Trophoblast cell (in vitro differentiated cells and primary cell): ENCODE results near the gene TOR4A.

ENCODE experiments used
- DNase-seq, 2 donors: peaks; one replicate each; pipeline ENCODE4 v3.0.0-alpha.2; 2016
- H2AFZ ChIP-seq: 2 replicates; pipeline ENCODE4 v1.6.1; 2013; ENCODE audit warnings: low read length, moderate library complexity, mild to moderate bottlenecking; ENCODE audit not compliant: insufficient read depth, poor library complexity
- H2AK5ac ChIP-seq: 2 replicates; pipeline ENCODE4 v1.6.1; 2013; ENCODE audit warnings: mild to moderate bottlenecking, low read length
- H2BK120ac ChIP-seq: 2 replicates; pipeline ENCODE4 v1.6.1; 2013; ENCODE audit warnings: low read length, mild to moderate bottlenecking, moderate library complexity; ENCODE audit not compliant: insufficient read depth, poor library complexity
- H2BK12ac ChIP-seq: 2 replicates; pipeline ENCODE4 v1.6.1; 2013; ENCODE audit warnings: mild to moderate bottlenecking, low read length, moderate library complexity
- H2BK5ac ChIP-seq: 2 replicates; pipeline ENCODE4 v1.6.1; 2013; ENCODE audit warnings: low read length, low read depth, moderate library complexity, mild to moderate bottlenecking; ENCODE audit not compliant: poor library complexity
- H3K14ac ChIP-seq: 2 replicates; pipeline ENCODE4 v1.6.1; 2013; ENCODE audit warnings: mild to moderate bottlenecking, low read length
- H3K18ac ChIP-seq: 2 replicates; pipeline ENCODE4 v1.6.1; 2013; ENCODE audit warnings: mild to moderate bottlenecking, low read length
- H3K23ac ChIP-seq: 2 replicates; pipeline ENCODE4 v1.6.1; 2013; ENCODE audit warnings: low read length
- H3K27ac ChIP-seq: 2 replicates; pipeline ENCODE4 v1.5.1; 2013; ENCODE audit warnings: low read depth, mild to moderate bottlenecking, inconsistent platforms, low read length, moderate library complexity
- H3K27me3 ChIP-seq: 2 replicates; pipeline ENCODE4 v1.6.1; 2013; ENCODE audit warnings: inconsistent platforms, mild to moderate bottlenecking, low read length, moderate library complexity; ENCODE audit not compliant: insufficient read depth
- H3K36me3 ChIP-seq, 2 experiments: 1 replicate in 1 of 2; 2 replicates in 1 of 2; pipeline ENCODE4 v1.6.1; 2013; ENCODE audit warnings: low read length in 2 of 2, mild to moderate bottlenecking in 2 of 2, moderate library complexity in 1 of 2; ENCODE audit not compliant: insufficient read depth in 2 of 2, control insufficient read depth in 1 of 2
- H3K4ac ChIP-seq: 2 replicates; pipeline ENCODE4 v1.6.1; 2013; ENCODE audit warnings: low read depth, mild to moderate bottlenecking, low read length, moderate library complexity
- H3K4me1 ChIP-seq, 2 experiments: 1 replicate in 1 of 2; 2 replicates in 1 of 2; pipeline ENCODE4 v1.6.1; 2013; ENCODE audit warnings: low read length in 2 of 2, mild to moderate bottlenecking in 2 of 2, moderate library complexity in 1 of 2; ENCODE audit not compliant: insufficient read depth in 2 of 2, control insufficient read depth in 1 of 2
- H3K4me2 ChIP-seq: 2 replicates; pipeline ENCODE4 v1.6.1; 2013; ENCODE audit warnings: inconsistent platforms, mild to moderate bottlenecking, low read length, moderate library complexity
- H3K4me3 ChIP-seq: 2 replicates; pipeline ENCODE4 v1.5.1; 2013; ENCODE audit warnings: mild to moderate bottlenecking, low read depth, low read length, inconsistent platforms
- H3K79me1 ChIP-seq: one replicate; pipeline ENCODE4 v1.6.1; 2013; ENCODE audit warnings: low read length
- H3K79me2 ChIP-seq: 2 replicates; pipeline ENCODE4 v1.6.1; 2013; ENCODE audit warnings: low read length, mild to moderate bottlenecking; ENCODE audit not compliant: control insufficient read depth, insufficient read depth, poor library complexity
- H3K9ac ChIP-seq: 2 replicates; pipeline ENCODE4 v1.6.1; 2013; ENCODE audit warnings: mild to moderate bottlenecking, low read length
- H3K9me3 ChIP-seq: 2 replicates; pipeline ENCODE4 v1.6.1; 2013; ENCODE audit warnings: low read depth, mild to moderate bottlenecking, control low read depth, inconsistent platforms, low read length; ENCODE audit not compliant: insufficient read depth
- H4K12ac ChIP-seq: 2 replicates; pipeline ENCODE4 v1.6.1; 2013; ENCODE audit warnings: low read depth, mild to moderate bottlenecking, low read length, moderate library complexity
- H4K8ac ChIP-seq: 2 replicates; pipeline ENCODE4 v1.6.1; 2013; ENCODE audit warnings: low read depth, mild to moderate bottlenecking, low read length, moderate library complexity
- H4K91ac ChIP-seq: one replicate; pipeline ENCODE4 v1.6.1; 2013; ENCODE audit warnings: low read depth, mild to moderate bottlenecking, low read length, moderate library complexity
- WGBS: extraction: QIAGEN DNeasy Blood & Tissue Kit; methylation state at CpG from one replicate; pipeline ENCODE4 v1.1.7; 2013; ENCODE audit warnings: missing lambda C conversion rate; ENCODE audit not compliant: insufficient read length, insufficient coverage; ENCODE audit errors: extremely low coverage; 5-methylcytosine and 5-hydroxymethylcytosine counted together

Gene TOR4A

DNA sequence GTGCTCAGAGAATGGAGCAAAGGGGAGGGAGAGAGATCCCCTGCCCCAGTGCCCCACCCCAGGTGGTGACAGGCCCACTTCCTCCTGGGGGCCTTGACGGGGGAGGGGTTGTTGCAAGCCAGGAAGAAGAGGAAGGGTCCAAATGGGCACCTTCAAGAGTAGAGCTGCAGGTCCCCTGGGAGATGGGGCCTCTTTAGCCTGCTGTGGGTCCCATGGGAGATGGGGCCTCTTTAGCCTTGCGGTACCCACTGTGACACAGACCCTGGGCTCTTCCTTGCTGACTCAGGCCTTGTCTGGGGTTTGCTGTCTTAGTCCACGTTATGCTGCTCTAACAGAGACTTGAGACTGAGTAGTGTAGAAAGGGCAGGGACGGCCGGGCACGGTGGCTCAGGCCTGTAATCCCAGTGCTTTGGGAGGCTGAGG lies 9.6 kb upstream of the TOR4A start:
- H2AFZ ChIP-seq, result no peak overlapping the region
- no peak overlapping the region for H2BK12ac ChIP-seq
- H3K4me1 ChIP-seq, result no peaks in the 10 kb centered on the region
- H2BK120ac ChIP-seq, result no peak overlapping the region
- H3K4me2 ChIP-seq, result no peak overlapping the region
- no peak overlapping the region for H3K23ac ChIP-seq
- no peak overlapping the region for H4K8ac ChIP-seq
- H3K14ac ChIP-seq, result no peak overlapping the region
- no peak overlapping the region for H2AK5ac ChIP-seq
- peaks cover 80 to 83% of the 10 kb centered on the region in 2 experiments for H3K36me3 ChIP-seq
- no peak overlapping the region for H4K12ac ChIP-seq
- no peak overlapping the region for H3K9ac ChIP-seq
- H3K4ac ChIP-seq, result no peak overlapping the region
- no peaks in the 10 kb centered on the region for H3K79me1 ChIP-seq
- H3K27me3 ChIP-seq, result no peaks in the 10 kb centered on the region
- no peaks in the 10 kb centered on the region for H3K79me2 ChIP-seq
- H3K27ac ChIP-seq, result no peak overlapping the region
- H3K18ac ChIP-seq, result no peak overlapping the region
- no peak overlapping the region for H2BK5ac ChIP-seq
- no peaks in the 10 kb centered on the region for H3K9me3 ChIP-seq
- no peak for DNase-seq
- no peak overlapping the region for H4K91ac ChIP-seq
- no CpG with 5 or more reads among the region's 6 CpGs for WGBS
- H3K4me3 ChIP-seq, result no peak overlapping the region

GRCh38 chr9:137268538-137269201 lies 8.9 kb upstream of the TOR4A start:
- Histone ChIP-seq H4K12ac (no peak overlapping the region), H2BK120ac (no peak overlapping the region), H3K14ac (no peak overlapping the region), H3K27ac (no peak overlapping the region), H2AK5ac (no peak overlapping the region), H4K8ac (no peak overlapping the region), H3K79me1 (no peaks in the 10 kb centered on the region), H2BK12ac (no peak overlapping the region), H3K9me3 (no peaks in the 10 kb centered on the region), H2AFZ (no peak overlapping the region), H4K91ac (no peak overlapping the region), H3K4me2 (no peak overlapping the region), H3K27me3 (no peaks in the 10 kb centered on the region), H3K36me3 (peaks cover 79 to 83% of the 10 kb centered on the region in 2 experiments), H3K4ac (no peak overlapping the region), H2BK5ac (no peak overlapping the region), H3K9ac (no peak overlapping the region), H3K4me3 (no peak overlapping the region), H3K23ac (no peak overlapping the region), H3K18ac (peak overlapping the region; percentile 18), H3K4me1 (no peaks in the 10 kb centered on the region), H3K79me2 (no peaks in the 10 kb centered on the region)
- WGBS, result no CpG with 5 or more reads among the region's 19 CpGs
- no peak for DNase-seq

- H3K27ac ChIP-seq, result no peak overlapping the region
- H3K9ac ChIP-seq, result peak overlapping the region; percentile 40
- DNase-seq, result no peak
- H2AFZ ChIP-seq, result no peak overlapping the region
- no peak overlapping the region for H2BK5ac ChIP-seq
- no peak overlapping the region for H3K23ac ChIP-seq
- H3K18ac ChIP-seq, result no peak overlapping the region
- no peak overlapping the region for H3K4me3 ChIP-seq
- H3K4ac ChIP-seq, result no peak overlapping the region
- H2AK5ac ChIP-seq, result no peak overlapping the region
- H4K12ac ChIP-seq, result no peak overlapping the region
- H3K4me2 ChIP-seq, result no peak overlapping the region
- H3K27me3 ChIP-seq, result no peaks in the 10 kb centered on the region
- no peaks in the 10 kb centered on the region for H3K9me3 ChIP-seq
- no peak overlapping the region for H2BK120ac ChIP-seq
- no peak overlapping the region for H4K8ac ChIP-seq
- H3K36me3 ChIP-seq, result peaks cover 79 to 83% of the 10 kb centered on the region in 2 experiments
- no peak overlapping the region for H4K91ac ChIP-seq
- no peak overlapping the region for H3K14ac ChIP-seq
- H3K4me1 ChIP-seq, result no peaks in the 10 kb centered on the region
- no peak overlapping the region for H2BK12ac ChIP-seq
- no peaks in the 10 kb centered on the region for H3K79me1 ChIP-seq
- WGBS, result no CpG with 5 or more reads among the region's 17 CpGs
- H3K79me2 ChIP-seq, result no peaks in the 10 kb centered on the region
Measured at GRCh38 chr9:137269231-137269772, 8.2 kb upstream of the TOR4A start.

DNA sequence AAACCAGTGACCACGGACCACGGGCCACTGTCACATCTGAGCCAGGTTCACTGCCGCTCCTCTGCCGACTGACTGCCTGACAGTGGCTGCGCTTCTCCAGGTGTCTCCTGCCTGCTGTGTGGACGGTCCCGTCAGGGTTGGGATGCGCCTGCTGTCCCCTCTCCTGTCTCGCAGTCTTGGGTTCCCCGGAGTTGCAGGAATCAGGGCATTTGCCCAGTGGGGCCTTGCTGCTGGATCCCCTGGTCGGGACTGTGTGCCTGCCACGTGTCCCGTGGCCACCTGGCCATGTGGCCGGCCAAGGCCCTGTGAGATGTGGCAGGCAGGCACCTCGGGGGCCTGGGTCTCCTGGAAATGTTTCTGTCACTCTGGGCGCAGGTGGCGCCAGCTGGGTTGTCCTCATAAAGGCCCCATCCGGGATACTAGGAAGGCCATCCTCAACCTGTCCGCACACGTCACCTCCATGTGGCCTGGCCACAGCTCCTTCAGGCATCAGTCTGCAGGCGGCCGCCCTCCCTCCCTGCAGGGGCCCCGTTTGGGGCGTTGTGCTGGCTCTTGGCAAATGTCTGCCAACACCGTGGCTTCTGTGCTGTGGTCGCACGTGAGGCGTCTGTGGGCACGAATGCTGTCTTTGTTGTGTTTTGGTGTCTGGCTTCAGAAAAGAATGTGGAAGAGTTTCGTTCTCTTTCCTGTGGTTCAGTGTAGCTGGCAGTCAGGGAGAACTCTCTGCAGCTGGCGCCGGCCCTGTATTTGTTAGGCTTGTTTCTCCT lies 6.4 kb upstream of the TOR4A start:
- Histone ChIP-seq H3K4me1 (no peaks in the 10 kb centered on the region), H3K27ac (no peak overlapping the region), H3K18ac (no peak overlapping the region), H4K91ac (no peak overlapping the region), H2AFZ (no peak overlapping the region), H3K79me1 (no peaks in the 10 kb centered on the region), H2BK5ac (no peak overlapping the region), H4K8ac (no peak overlapping the region), H3K27me3 (no peaks in the 10 kb centered on the region), H4K12ac (no peak overlapping the region), H3K4me3 (no peak overlapping the region), H3K4ac (no peak overlapping the region), H3K36me3 (peaks cover 66 to 68% of the 10 kb centered on the region in 2 experiments), H3K23ac (no peak overlapping the region), H2BK12ac (no peak overlapping the region), H3K79me2 (no peaks in the 10 kb centered on the region), H3K9me3 (no peaks in the 10 kb centered on the region), H3K14ac (no peak overlapping the region), H3K4me2 (no peak overlapping the region), H2BK120ac (no peak overlapping the region), H2AK5ac (no peak overlapping the region), H3K9ac (no peak overlapping the region)
- no CpG with 5 or more reads among the region's 32 CpGs for WGBS
- DNase-seq, result no peak
